ENCODE results near the gene ZNF366.
"Not testable (repeated sequence)": the region's sequence is repeated elsewhere in the genome, so short reads cannot be mapped to it uniquely, and the experiment has no call there.

Gene ZNF366

GRCh38 chr5:72436796-72437471 lies 70.3 kb downstream of the ZNF366 start:
- DNase-seq: no peak

GRCh38 chr5:72434781-72435437 lies 72.3 kb downstream of the ZNF366 start:
- DNase-seq: no peak

DNA sequence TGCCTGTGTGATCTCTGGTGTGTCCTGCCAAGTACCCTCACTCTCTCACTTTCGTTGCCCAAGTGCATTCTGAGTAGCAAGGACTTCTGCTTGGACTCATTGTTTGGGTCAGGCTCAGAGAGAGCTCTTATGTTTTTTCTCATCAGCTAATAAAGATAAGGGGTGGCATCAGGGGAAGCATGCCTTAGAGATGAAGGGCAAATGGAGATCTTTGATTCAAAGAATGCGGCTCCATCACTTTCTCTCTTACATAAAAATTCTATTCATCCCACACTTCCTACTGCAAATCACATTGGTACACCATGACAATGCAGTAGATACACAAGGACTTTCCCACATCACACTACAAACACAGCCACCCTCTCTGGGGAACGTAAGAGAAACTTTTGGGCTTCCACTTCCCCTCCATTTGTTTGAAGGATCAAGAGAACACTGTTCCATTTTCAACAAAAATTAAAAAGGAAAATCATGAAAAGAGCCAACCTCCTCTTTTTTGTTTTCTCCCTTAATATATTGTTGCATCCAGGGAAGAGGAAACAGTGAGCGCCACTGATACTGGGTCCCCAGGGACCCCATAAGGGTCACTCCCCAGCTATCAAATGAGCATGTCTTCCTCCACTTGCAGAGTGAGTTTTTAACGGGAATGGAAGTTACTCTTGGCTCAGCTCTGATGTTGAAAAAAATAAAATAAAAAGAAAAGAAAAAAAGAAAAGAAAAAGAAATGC lies 73.0 kb downstream of the ZNF366 start:
- no peak for DNase-seq

GRCh38 chr5:72433522-72433921 lies 73.7 kb downstream of the ZNF366 start:
- DNase-seq: no peak

GRCh38 chr5:72428669-72429068 lies 78.5 kb downstream of the ZNF366 start:
- DNase-seq: no peak

DNA sequence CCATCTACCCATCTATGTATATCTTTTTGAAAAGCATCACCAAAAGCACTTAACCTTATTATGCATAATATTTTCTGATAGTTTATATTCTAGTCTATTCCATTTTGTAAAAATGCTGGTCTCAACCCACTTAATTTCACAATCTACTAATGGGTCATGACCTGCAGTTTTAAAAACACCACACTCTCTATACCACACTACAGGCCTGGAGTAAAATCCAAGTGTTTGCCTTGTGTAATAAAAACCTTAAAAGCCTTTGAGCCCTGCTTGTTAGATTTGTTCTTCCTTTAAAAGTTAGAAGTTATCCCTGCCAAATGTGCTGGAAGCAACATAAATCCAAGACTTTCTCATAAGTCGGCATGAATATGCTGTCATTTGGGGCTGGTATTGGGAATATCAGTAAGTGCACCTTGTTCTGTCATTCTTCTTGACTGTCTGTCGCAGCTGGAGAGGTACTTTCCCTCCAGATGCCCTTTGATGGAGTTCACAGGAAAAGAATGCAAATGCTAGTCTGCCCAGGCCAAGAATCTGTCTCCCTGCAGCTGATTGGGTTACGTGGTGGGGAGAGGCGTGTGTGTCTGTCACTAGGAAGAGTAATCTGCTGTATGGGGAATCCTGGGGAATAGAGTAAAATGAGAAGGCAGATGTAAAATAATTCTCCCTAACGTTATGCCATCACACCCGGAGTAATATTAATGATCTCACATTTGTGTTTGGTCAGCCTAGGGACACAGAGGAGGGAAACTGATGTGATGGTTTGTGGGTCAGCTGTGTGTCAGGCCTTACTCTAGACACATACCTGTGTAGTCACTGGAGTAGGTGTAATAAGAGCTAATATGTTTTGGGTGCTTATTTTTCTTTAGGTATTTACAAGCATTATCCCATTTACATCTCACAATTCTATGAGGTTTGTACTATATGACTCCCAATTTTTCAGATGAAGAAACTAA lies 79.4 kb downstream of the ZNF366 start:
- no peak for DNase-seq

GRCh38 chr5:72427016-72427415 lies 80.2 kb downstream of the ZNF366 start:
- no peak for DNase-seq

DNA sequence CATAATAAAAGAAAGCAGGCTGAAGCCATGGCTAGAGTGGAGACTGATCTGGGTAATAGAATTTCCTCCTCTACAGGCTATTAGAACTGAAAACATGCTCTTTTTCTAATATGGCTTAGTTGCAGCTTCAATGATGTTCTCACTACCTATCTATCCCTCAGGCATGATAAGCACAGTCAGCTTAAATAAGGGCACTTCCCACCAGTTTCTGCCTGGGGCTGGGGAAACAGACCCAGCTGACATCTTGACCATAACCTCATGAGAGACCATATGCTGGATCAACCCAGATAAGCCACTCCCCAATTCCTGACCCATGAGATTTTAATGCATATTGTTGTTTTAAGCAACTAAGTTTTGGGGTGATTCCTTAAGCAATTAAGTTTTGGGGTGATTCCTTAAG lies 81.2 kb downstream of the ZNF366 start:
- DNase-seq: no peak

- no peak for DNase-seq
These were observed 88.9 kb downstream of the ZNF366 start for GRCh38 chr5:72418271-72418670.

GRCh38 chr5:72417333-72418062 lies 89.7 kb downstream of the ZNF366 start:
- DNase-seq: no peak

DNA sequence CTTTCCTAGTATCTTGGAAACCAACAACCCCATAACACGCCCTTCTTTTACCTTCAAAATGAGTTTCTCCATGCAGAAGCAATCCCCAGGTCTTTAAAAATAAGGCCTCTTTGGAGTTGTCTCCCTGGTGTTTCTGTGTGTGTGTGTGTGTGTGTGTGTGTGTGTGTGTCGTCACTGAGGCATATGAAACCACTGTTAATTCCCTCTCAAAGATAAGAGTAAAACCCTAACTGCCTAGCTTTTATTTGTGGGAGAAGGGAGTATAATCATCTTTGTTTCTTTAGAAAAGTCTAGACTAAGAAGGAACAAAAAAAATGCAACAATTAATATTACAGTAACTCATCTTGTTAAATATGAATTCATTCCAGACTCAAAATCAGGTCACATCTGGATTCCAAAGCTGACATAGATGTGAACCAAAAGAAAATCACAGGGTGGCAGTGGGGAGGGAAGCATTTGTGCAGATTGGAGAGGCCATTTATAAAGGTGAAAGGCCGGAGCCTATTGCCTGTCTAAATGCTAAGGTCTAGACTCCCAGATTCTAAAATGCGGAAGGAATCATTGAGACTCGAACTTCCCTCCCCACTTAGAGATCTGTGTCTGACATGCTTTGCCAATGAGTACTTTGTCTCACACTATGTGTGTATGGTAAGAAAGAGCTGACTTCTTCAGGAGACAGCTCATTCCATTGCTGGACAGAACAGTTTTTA lies 91.4 kb downstream of the ZNF366 start:
- DNase-seq: no peak

GRCh38 chr5:72412283-72413055 lies 94.7 kb downstream of the ZNF366 start:
- no peak for DNase-seq

GRCh38 chr5:72410688-72411295 lies 96.4 kb downstream of the ZNF366 start:
- DNase-seq: no peak

DNA sequence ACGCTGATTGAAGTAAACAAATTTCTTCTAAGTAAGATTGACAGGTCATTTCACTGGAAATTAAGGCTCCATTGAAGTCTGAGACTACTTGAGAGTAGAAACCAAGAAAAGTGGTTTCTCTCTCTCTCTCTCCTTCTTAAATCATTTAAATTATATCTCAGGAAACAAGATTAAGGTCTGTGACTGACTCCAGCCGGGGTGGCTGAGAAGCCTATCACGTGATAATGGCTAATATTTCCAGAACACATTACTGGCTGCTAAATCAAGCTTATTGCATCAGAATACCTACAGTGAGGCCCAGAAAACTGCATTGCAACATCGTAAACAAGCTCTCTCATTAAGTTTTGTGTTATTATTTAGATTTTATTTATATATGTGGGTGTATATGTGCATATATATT lies 98.6 kb downstream of the ZNF366 start:
- DNase-seq: no peak

DNA sequence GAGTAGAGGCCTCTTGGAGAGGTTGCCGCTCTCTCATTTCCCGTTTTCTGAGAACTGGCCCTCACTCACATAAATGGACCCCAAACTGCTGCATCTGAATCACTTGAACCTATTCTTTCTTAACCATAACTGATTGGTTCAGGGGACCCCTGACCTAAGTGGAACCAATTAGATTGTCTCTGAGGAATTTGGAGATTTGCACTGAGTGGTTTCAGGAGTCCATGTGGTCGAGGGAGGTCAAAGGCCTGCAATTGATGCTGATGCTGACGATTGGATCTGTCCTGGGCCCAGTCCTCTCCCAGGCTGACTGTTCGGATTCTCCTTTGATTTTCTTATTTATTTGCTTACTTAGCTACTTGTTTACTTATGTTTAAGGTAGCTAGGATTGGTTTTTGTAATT lies 99.1 kb downstream of the ZNF366 start:
- DNase-seq: no peak

GRCh38 chr5:72407541-72407940 lies 99.7 kb downstream of the ZNF366 start:
- DNase-seq: no peak

DNA sequence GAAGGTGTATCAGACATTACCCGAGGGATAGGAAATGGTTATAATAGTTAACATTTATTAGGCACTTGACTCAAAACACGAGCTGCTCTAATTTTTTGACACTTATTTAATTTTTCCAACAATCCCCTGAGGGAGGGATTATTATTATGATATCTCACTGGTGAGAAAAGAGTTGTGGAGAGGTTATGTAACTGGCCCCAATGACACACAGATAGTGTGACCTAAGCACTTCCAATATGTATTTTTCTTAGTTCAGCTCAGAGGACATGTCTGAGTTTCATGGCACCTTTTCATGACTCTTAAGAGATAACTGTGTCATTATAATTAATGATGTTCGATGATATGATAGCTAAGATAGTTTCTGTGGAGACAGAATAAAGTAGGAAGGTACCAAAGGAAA lies 100.1 kb downstream of the ZNF366 start:
- DNase-seq: no peak

- DNase-seq: not testable (repeated sequence)
These were observed 102.4 kb downstream of the ZNF366 start for GRCh38 chr5:72404771-72405170.

GRCh38 chr5:72402959-72403628 lies 104.1 kb downstream of the ZNF366 start:
- DNase-seq: no peak

All from NCI-H1930 (cell line).